K562 (cell line): Measurements from ENCODE around the gene PSRC1. TPM values are rescaled to one million over a fixed set of nuclear protein-coding genes. Genes with fewer than 3 reads are reported as not detected.
A peak's percentile ranks its signal among the peaks of the same experiment; 100 is the strongest.

Experiments used
- CREM ChIP-seq: IDR thresholded peaks from 2 replicates; pipeline ENCODE4 v1.6.1; 2014; ENCODE audit warnings: antibody characterized with exemption, low read depth
- XRCC5 ChIP-seq: fragments of 200-400 bp; formaldehyde crosslinking; IDR thresholded peaks from 2 replicates; pipeline ENCODE4 v1.6.1; 2017; ENCODE audit warnings: low read depth, mild to moderate bottlenecking, low read length
- ZBTB9 ChIP-seq: fragments of 450-650 bp; formaldehyde crosslinking; IDR thresholded peaks from 2 replicates; pipeline ENCODE4 v1.4.0; 2020; ENCODE audit warnings: mild to moderate bottlenecking, moderate library complexity
- ZNF518B ChIP-seq: fragments of 250-450 bp; sonication (Bioruptor Pico); IDR thresholded peaks from 2 replicates; pipeline ENCODE4 v1.5.0; 2021; ENCODE audit warnings: mild to moderate bottlenecking, moderate library complexity
- ZNF592 ChIP-seq: fragments of 450-650 bp; IDR thresholded peaks from 2 replicates; pipeline ENCODE4 v1.6.1; 2017; ENCODE audit warnings: antibody characterized with exemption, mild to moderate bottlenecking
- polyA plus RNA-seq, 8 experiments: library from polyadenylated mRNA; depleted of rRNA in 4 of 8; stranded (reverse) in 5 of 8; unstranded in 3 of 8; fragments of >200 nt; fragmentation: Nextera tagmentation in 2 of 8; fragmentation: Illumina TruSeq in 1 of 8; extraction: Ambion mirVana in 2 of 8; extraction: Trizol in 1 of 8; gene quantifications; 2 replicates each; pipeline versions ENCODE4 v1.2.1 to v1.2.3, GENCODE V29; 2011 to 2014; ENCODE audit warnings: inconsistent platforms in 1 of 8, missing spikeins in 1 of 8
- total RNA-seq, 7 experiments: library from RNA; depleted of rRNA in 6 of 7; stranded (reverse); fragments of >200 nt in 6 of 7; fragmentation: Illumina TruSeq in 2 of 7; extraction: Trizol in 2 of 7; gene quantifications; 2 replicates each; pipeline versions ENCODE4 v1.2.1 to v1.2.3, GENCODE V29; 2011 to 2021; ENCODE audit warnings: low replicate concordance in 1 of 7

Gene PSRC1
- total and polyA plus RNA-seq, 9 of the 15 experiments (the other 6 are each of a cell fraction or from before 2014, with no cell fraction given), result 6.5 to 65.2 (median 39.3) TPM

GRCh38 chr1:109277434-109278204 is 5.3 kb downstream of the PSRC1 start (continued):
- TF ChIP-seq ZNF518B (CRISPR knock-in tag) (no peak), ZNF592 (peak; percentile 85), XRCC5 (peak; percentile 75; the same call in 1 of the 2 replicates), CREM (peak; percentile 74), ZBTB9 (CRISPR knock-in tag) (peak; percentile 27; the same call in 1 of the 2 replicates)
